ENCODE data around the gene CCDC102B. TPM values are rescaled to one million over a fixed set of nuclear protein-coding genes. Genes with fewer than 3 reads are reported as not detected.
A peak's percentile ranks its signal among the peaks of the same experiment; 100 is the strongest.

CCDC102B gene
- total RNA-seq, 1 experiment from 2014 or later = 2.1 TPM

DNA sequence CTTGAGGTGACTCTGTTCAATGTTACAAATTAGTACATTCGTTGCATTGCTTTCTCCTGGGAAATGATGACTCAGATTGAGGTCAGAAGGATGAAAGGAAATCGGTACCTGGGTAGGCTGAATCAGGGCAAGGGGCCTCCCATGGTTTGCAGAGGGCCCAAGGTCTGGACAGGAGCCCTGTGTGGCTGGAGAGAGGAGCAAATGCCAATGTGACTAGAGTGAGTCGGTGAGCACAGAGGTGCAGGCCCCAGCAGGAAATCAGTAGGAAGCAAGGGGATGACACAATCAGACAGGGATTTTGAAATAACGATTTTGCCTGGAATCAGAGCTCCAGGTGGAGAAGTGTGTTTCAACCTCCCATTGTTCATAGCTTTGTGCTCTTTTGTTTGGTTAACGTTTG is 118.9 kb downstream of the CCDC102B start:
- Mint-ChIP-seq H3K4me1 (ENCODE audit: low read depth, unreplicated experiment) (peaks cover 12% of the 10 kb centered on the region), H3K4me3 (ENCODE audit: low read depth, unreplicated experiment) (no peak overlapping the region), H3K27me3 (ENCODE audit: unreplicated experiment) (no peaks in the 10 kb centered on the region), H3K27ac (ENCODE audit: unreplicated experiment) (peak overlapping the region; percentile 22), H3K36me3 (ENCODE audit: insufficient read depth, unreplicated experiment) (no peaks in the 10 kb centered on the region), H3K9me3 (ENCODE audit: low read depth, unreplicated experiment) (peaks cover 2% of the 10 kb centered on the region)
- intact Hi-C loops (cut with micrococcal nuclease; ENCODE audit: unreplicated experiment) = no loop called here
- BruUV-seq (replicated peaks) = no TSS peak
- peak; percentile 11 for DNase-seq
- TF ChIP-seq, protein P1, sequence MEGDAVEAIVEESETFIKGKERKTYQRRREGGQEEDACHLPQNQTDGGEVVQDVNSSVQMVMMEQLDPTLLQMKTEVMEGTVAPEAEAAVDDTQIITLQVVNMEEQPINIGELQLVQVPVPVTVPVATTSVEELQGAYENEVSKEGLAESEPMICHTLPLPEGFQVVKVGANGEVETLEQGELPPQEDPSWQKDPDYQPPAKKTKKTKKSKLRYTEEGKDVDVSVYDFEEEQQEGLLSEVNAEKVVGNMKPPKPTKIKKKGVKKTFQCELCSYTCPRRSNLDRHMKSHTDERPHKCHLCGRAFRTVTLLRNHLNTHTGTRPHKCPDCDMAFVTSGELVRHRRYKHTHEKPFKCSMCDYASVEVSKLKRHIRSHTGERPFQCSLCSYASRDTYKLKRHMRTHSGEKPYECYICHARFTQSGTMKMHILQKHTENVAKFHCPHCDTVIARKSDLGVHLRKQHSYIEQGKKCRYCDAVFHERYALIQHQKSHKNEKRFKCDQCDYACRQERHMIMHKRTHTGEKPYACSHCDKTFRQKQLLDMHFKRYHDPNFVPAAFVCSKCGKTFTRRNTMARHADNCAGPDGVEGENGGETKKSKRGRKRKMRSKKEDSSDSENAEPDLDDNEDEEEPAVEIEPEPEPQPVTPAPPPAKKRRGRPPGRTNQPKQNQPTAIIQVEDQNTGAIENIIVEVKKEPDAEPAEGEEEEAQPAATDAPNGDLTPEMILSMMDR (IDR thresholded peaks at IDR 0.05; ENCODE audit: unreplicated experiment) = no peak
- CTCF ChIA-PET = no interaction called here

DNA sequence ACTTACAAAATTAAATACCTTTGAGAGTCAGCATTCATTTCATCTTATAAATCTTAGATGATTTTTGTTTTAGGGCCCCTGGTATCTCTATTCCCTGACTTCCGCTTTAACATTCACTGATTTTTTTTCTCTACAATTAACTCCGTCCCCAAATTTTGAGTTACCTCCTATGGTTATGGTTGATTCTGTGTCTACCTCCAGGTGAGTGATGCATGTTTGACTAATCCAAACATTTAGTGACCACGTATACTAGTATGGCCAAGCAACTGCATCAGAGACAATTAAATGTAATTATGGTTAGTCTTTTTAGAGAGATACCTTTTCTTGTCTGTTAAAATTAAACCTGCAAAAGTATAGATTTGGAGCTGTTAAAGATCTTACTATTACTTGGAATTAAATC is 120.3 kb downstream of the CCDC102B start:
- Mint-ChIP-seq H3K4me1 (ENCODE audit: low read depth, unreplicated experiment) (peaks cover 12% of the 10 kb centered on the region), H3K36me3 (ENCODE audit: insufficient read depth, unreplicated experiment) (no peaks in the 10 kb centered on the region), H3K4me3 (ENCODE audit: low read depth, unreplicated experiment) (no peak overlapping the region), H3K9me3 (ENCODE audit: low read depth, unreplicated experiment) (peaks cover 2% of the 10 kb centered on the region), H3K27me3 (ENCODE audit: unreplicated experiment) (no peaks in the 10 kb centered on the region), H3K27ac (ENCODE audit: unreplicated experiment) (no peak overlapping the region)
- TF ChIP-seq, protein P1 (IDR thresholded peaks at IDR 0.05; ENCODE audit: unreplicated experiment) = no peak
- no peak for DNase-seq
- CTCF ChIA-PET = no interaction called here
- intact Hi-C loops (cut with micrococcal nuclease; ENCODE audit: unreplicated experiment) = no loop called here
- BruUV-seq (replicated peaks) = no TSS peak

DNA sequence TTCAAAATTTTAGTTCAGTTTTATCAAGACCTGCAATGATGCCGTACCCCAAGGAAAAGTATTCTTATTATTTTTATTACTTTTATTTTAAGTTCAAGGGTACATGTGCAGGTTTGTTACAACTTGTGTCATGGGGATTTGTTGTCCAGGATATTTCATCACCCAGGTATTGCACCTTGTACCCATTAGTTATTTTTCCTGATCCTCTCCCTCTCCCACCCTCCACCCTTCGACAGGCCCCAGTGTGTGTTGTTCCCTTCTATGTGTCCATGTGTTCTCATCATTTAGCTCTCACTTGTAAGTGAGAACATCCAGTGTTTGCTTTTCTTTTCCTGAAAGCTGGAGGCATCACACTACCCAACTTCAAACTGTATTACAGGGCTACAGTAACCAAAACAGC is 122.0 kb downstream of the CCDC102B start:
- Mint-ChIP-seq H3K9me3 (ENCODE audit: low read depth, unreplicated experiment) (peaks cover 2% of the 10 kb centered on the region), H3K4me3 (ENCODE audit: low read depth, unreplicated experiment) (no peak overlapping the region), H3K4me1 (ENCODE audit: low read depth, unreplicated experiment) (peaks cover 12% of the 10 kb centered on the region), H3K27me3 (ENCODE audit: unreplicated experiment) (no peaks in the 10 kb centered on the region), H3K36me3 (ENCODE audit: insufficient read depth, unreplicated experiment) (no peaks in the 10 kb centered on the region), H3K27ac (ENCODE audit: unreplicated experiment) (no peak overlapping the region)
- CTCF ChIA-PET = no interaction called here
- intact Hi-C loops (cut with micrococcal nuclease; ENCODE audit: unreplicated experiment) = loop anchor here (10.0 kb wide), 1 partner anchor 425 kb away; no protein-coding TSS in a partner anchor
- TF ChIP-seq, protein P1 (IDR thresholded peaks at IDR 0.05; ENCODE audit: unreplicated experiment) = no peak
- DNase-seq = no peak
- BruUV-seq (replicated peaks) = no TSS peak

DNA sequence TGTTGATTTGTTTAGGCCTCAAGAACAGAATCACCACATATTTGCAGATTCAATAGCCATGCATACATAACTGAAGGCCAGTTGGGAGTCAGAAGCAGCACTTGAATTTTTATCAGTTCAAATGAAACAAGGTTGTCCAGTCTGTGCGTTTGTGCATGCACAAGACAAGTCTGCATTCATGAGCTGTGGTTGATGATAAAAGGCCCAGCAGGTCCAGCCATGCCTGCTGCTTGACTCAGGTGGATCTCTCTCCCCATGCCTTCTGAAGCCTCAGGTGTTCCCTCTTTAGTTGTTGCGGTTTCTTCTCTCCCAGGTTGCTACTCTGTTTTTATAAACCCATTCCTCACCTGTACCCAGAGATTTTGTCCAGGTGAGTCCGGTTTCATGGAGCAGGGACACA is 124.5 kb downstream of the CCDC102B start:
- no peak for DNase-seq
- no peaks in the 10 kb centered on the region for H3K27me3 Mint-ChIP-seq (ENCODE audit: unreplicated experiment)
- BruUV-seq (replicated peaks) = no TSS peak
- intact Hi-C loops (cut with micrococcal nuclease; ENCODE audit: unreplicated experiment) = loop anchor here (10.0 kb wide), 1 partner anchor 422 kb away; no protein-coding TSS in a partner anchor
- peaks cover under 1% of the 10 kb centered on the region for H3K4me1 Mint-ChIP-seq (ENCODE audit: low read depth, unreplicated experiment)
- no peak overlapping the region for H3K27ac Mint-ChIP-seq (ENCODE audit: unreplicated experiment)
- no peaks in the 10 kb centered on the region for H3K9me3 Mint-ChIP-seq (ENCODE audit: low read depth, unreplicated experiment)
- TF ChIP-seq, protein P1 (IDR thresholded peaks at IDR 0.05; ENCODE audit: unreplicated experiment) = no peak
- CTCF ChIA-PET = no interaction called here
- no peaks in the 10 kb centered on the region for H3K36me3 Mint-ChIP-seq (ENCODE audit: insufficient read depth, unreplicated experiment)
- H3K4me3 Mint-ChIP-seq (ENCODE audit: low read depth, unreplicated experiment) = no peak overlapping the region

Data from Calu3 (cell line).